Body of pancreas (tissue), 4 donors: ENCODE results near the gene KBTBD12. TPM values are rescaled to one million over a fixed set of nuclear protein-coding genes. Genes with fewer than 3 reads are reported as not detected.

Experiments used
- ATAC-seq: fragments of 150-250 bp; one replicate; pipeline ENCODE4 v1.9.1; 2016
- DNase-seq, 4 donors: peaks; one replicate each; pipeline ENCODE4 v3.0.0-alpha.2; 2019
- H3K27ac ChIP-seq, 4 donors: fragments of 200-600 bp; sonication (generic); 1 replicate in 3 of 4; 2 replicates in 1 of 4; pipeline versions ENCODE4 v1.5.1 to v1.6.1; 2016 to 2019; ENCODE audit warnings: mild to moderate bottlenecking in 1 of 4, mixed read lengths in 1 of 4, moderate library complexity in 1 of 4
- H3K27me3 ChIP-seq, 2 donors: fragments of 200-600 bp; sonication (generic); one replicate each; pipeline ENCODE4 v1.6.0; 2016; ENCODE audit warnings: mild to moderate bottlenecking in 1 of 2
- H3K36me3 ChIP-seq, 2 donors: fragments of 200-600 bp; sonication (generic); replicated peaks in 1 of 2; 2 replicates each; pipeline ENCODE4 v1.5.1; 2016; ENCODE audit warnings: low read depth in 2 of 2; ENCODE audit not compliant: insufficient read depth in 1 of 2
- H3K4me1 ChIP-seq: fragments of 200-600 bp; sonication (generic); one replicate; pipeline ENCODE4 v1.6.0; 2016
- H3K4me3 ChIP-seq, 2 donors: fragments of 200-600 bp; sonication (generic); 1 replicate in 1 of 2; 2 replicates in 1 of 2; pipeline ENCODE4 v1.5.1; 2016 to 2019
- H3K9me3 ChIP-seq, 3 donors: fragments of 200-600 bp; sonication (generic); 1 replicate in 2 of 3; 2 replicates in 1 of 3; pipeline ENCODE4 v1.5.1; 2016
- POLR2A ChIP-seq, 3 donors: fragments of 450-650 bp; IDR thresholded peaks; one replicate each; pipeline ENCODE4 v1.6.1; 2016; ENCODE audit warnings: antibody characterized with exemption in 3 of 3, mild to moderate bottlenecking in 2 of 3
- WGBS, 2 donors: methylation state at CpG; one replicate each; pipeline ENCODE4 v1.1.5; 2017; 5-methylcytosine and 5-hydroxymethylcytosine counted together
- intact Hi-C: fragments of 100-400 bp; cut with DNase I; formaldehyde crosslinking; loops from one replicate; pipeline ENCODE4 v1.15.1; 2023
- total RNA-seq, 2 donors: library from RNA; depleted of rRNA; stranded (reverse); fragments of >200 nt; gene quantifications; one replicate each; pipeline ENCODE4 v1.1.0, GENCODE V29; 2016
- TF ChIP-seq, protein P1 (sequence below), 7 experiments: fragments of 450-650 bp in 4 of 7; fragments of 200-600 bp in 3 of 7; sonication (generic) in 3 of 7; IDR thresholded peaks; one replicate each; pipeline ENCODE4 v1.5.1; 2016 to 2019; ENCODE audit warnings: antibody characterized with exemption in 7 of 7

The KBTBD12 gene
- total RNA-seq, 2 donors from 2014 or later = 2.0 to 3.4 TPM

GRCh38 chr3:127894481-127894880 lies 20.6 kb upstream of the KBTBD12 start:
- TF ChIP-seq, protein P1, sequence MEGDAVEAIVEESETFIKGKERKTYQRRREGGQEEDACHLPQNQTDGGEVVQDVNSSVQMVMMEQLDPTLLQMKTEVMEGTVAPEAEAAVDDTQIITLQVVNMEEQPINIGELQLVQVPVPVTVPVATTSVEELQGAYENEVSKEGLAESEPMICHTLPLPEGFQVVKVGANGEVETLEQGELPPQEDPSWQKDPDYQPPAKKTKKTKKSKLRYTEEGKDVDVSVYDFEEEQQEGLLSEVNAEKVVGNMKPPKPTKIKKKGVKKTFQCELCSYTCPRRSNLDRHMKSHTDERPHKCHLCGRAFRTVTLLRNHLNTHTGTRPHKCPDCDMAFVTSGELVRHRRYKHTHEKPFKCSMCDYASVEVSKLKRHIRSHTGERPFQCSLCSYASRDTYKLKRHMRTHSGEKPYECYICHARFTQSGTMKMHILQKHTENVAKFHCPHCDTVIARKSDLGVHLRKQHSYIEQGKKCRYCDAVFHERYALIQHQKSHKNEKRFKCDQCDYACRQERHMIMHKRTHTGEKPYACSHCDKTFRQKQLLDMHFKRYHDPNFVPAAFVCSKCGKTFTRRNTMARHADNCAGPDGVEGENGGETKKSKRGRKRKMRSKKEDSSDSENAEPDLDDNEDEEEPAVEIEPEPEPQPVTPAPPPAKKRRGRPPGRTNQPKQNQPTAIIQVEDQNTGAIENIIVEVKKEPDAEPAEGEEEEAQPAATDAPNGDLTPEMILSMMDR (IDR thresholded peaks at IDR 0.05) = no peak
- no peak for TF ChIP-seq POLR2A (IDR thresholded peaks at IDR 0.05)
- Histone ChIP-seq H3K4me3 (no peak overlapping the region), H3K27ac (no peak overlapping the region), H3K36me3 (no peaks in the 10 kb centered on the region), H3K27me3 (no peaks in the 10 kb centered on the region), H3K9me3 (no peaks in the 10 kb centered on the region), H3K4me1 (peaks cover 10% of the 10 kb centered on the region)
- no peak for DNase-seq
- WGBS, 2 donors = 91 to 93% methylated on average over 3 of the region's 3 CpGs
- no peak for ATAC-seq
- intact Hi-C loops = no loop called here

DNA sequence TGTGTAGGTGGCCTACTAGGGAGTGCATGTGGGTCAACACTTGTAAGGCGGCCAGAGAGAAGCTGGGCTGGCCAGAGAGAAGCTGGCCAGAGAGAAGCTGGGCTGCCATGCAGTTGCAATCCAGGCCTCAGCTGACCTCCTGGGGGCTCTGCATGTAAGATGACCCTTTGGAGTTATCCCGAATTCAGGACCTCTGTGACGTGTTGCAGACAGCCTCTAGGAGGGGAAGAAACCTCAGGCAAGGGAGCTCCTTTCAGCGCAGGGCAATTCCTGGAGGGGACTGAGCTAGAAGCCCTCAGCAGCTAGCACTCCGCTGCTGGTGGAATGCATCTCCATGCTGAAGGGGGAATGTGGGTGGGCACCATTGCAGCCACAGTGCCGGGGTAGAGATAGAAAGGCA lies 15.8 kb upstream of the KBTBD12 start:
- WGBS, 2 donors = 82 to 95% methylated on average over 5 to 6 of the region's 6 CpGs
- Histone ChIP-seq H3K36me3 (no peaks in the 10 kb centered on the region), H3K27ac (no peak overlapping the region), H3K27me3 (no peaks in the 10 kb centered on the region), H3K9me3 (no peaks in the 10 kb centered on the region), H3K4me1 (no peaks in the 10 kb centered on the region), H3K4me3 (no peak overlapping the region)
- TF ChIP-seq, protein P1 (IDR thresholded peaks at IDR 0.05) = no peak
- TF ChIP-seq POLR2A (IDR thresholded peaks at IDR 0.05) = no peak
- intact Hi-C loops = no loop called here
- no peak for ATAC-seq
- no peak for DNase-seq

- H3K4me1 ChIP-seq = no peaks in the 10 kb centered on the region
- intact Hi-C loops = no loop called here
- H3K4me3 ChIP-seq = no peak overlapping the region
- ATAC-seq (no peak), DNase-seq (no peak)
- H3K9me3 ChIP-seq = no peaks in the 10 kb centered on the region
- no peak for TF ChIP-seq POLR2A (IDR thresholded peaks at IDR 0.05)
- TF ChIP-seq, protein P1 (IDR thresholded peaks at IDR 0.05) = no peak
- WGBS, 2 donors = 47 to 59% methylated on average over 3 of the region's 3 CpGs
- H3K36me3 ChIP-seq = no peaks in the 10 kb centered on the region
- no peak overlapping the region for H3K27ac ChIP-seq
- no peaks in the 10 kb centered on the region for H3K27me3 ChIP-seq
Observed at GRCh38 chr3:127899766-127900165, 15.3 kb upstream of the KBTBD12 start.

- WGBS, 2 donors = 90 to 96% methylated on average over 5 of the region's 5 CpGs
- Histone ChIP-seq H3K4me3 (no peak overlapping the region), H3K27ac (no peak overlapping the region), H3K4me1 (no peaks in the 10 kb centered on the region), H3K9me3 (no peaks in the 10 kb centered on the region), H3K27me3 (no peaks in the 10 kb centered on the region), H3K36me3 (no peaks in the 10 kb centered on the region)
- ATAC-seq (no peak), DNase-seq (no peak)
- TF ChIP-seq, protein P1 (IDR thresholded peaks at IDR 0.05) = no peak
- no peak for TF ChIP-seq POLR2A (IDR thresholded peaks at IDR 0.05)
- intact Hi-C loops = no loop called here
Observed at GRCh38 chr3:127900536-127900935, 14.5 kb upstream of the KBTBD12 start.

DNA sequence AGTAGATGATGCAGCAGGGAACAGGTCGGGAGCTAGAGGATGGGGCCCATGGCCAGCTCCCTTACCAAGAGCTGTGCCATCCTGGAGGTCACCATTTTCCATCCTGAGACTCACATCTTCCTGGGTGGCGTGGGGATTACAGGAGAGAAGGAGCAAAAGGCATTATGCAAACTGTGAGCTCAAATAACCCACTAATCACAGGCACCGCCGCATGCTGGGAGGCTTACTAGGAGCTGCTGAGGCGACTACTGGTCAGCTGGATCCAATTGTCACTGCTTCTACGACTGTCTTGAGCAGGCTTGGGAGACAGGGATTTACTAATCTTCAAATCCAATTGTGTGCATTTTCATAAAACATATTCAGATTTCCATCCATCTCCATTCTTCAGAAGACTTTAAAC lies 12.5 kb upstream of the KBTBD12 start:
- DNase-seq = no peak
- no peak overlapping the region for H3K27ac ChIP-seq
- TF ChIP-seq, protein P1 (IDR thresholded peaks at IDR 0.05) = no peak
- TF ChIP-seq POLR2A (IDR thresholded peaks at IDR 0.05) = no peak
- H3K27me3 ChIP-seq = no peaks in the 10 kb centered on the region
- intact Hi-C loops = no loop called here
- H3K9me3 ChIP-seq = no peaks in the 10 kb centered on the region
- no peak for ATAC-seq
- no peak overlapping the region for H3K4me3 ChIP-seq
- 74 to 77% methylated on average over 6 of the region's 6 CpGs for WGBS, 2 donors
- H3K4me1 ChIP-seq = no peaks in the 10 kb centered on the region
- H3K36me3 ChIP-seq = no peaks in the 10 kb centered on the region
